Natural killer cell (primary cell): ENCODE measurements around the gene ADCY5. TPM values are rescaled to one million over a fixed set of nuclear protein-coding genes. Genes with fewer than 3 reads are reported as not detected.

Experiments
- ATAC-seq, 3 donors: fragments of 150-1000 bp in 2 of 3; fragments of 200-7000 bp in 1 of 3; cut with Tn5 transposase; 1 replicate in 1 of 3; 2 replicates in 2 of 3; pipeline ENCODE4 v1.10.0; 2021; ENCODE audit warnings: mild to moderate bottlenecking in 2 of 3, moderate library complexity in 2 of 3
- DNase-seq, 2 donors: peaks; one replicate each; pipeline versions ENCODE4 v3.0.0 to v3.0.0-alpha.2; 2013 to 2021; ENCODE audit warnings: mixed read lengths in 1 of 2
- H3K27ac ChIP-seq: one replicate; pipeline ENCODE4 v1.5.1; 2013; ENCODE audit warnings: mild to moderate bottlenecking, low read length
- H3K27me3 ChIP-seq: one replicate; pipeline ENCODE4 v1.6.1; 2013; ENCODE audit warnings: low read length; ENCODE audit not compliant: control insufficient read depth, insufficient read depth
- H3K36me3 ChIP-seq: one replicate; pipeline ENCODE4 v1.6.1; 2013; ENCODE audit warnings: low read length; ENCODE audit not compliant: control insufficient read depth, insufficient read depth
- H3K4me1 ChIP-seq: one replicate; pipeline ENCODE4 v1.6.1; 2013; ENCODE audit warnings: low read length; ENCODE audit not compliant: control insufficient read depth, insufficient read depth
- H3K4me3 ChIP-seq: one replicate; pipeline ENCODE4 v1.5.1; 2013; ENCODE audit warnings: low read length
- H3K9me3 ChIP-seq: one replicate; pipeline ENCODE4 v1.6.1; 2013; ENCODE audit warnings: low read length; ENCODE audit not compliant: control insufficient read depth, insufficient read depth
- H3K27ac Mint-ChIP-seq, 2 donors: one replicate each; pipeline ENCODE4 v1.8.0; 2022; ENCODE audit warnings: mild to moderate bottlenecking in 2 of 2, mixed read lengths in 2 of 2, moderate library complexity in 1 of 2
- H3K27me3 Mint-ChIP-seq, 2 donors: one replicate each; pipeline ENCODE4 v1.8.0; 2022; ENCODE audit warnings: low read depth in 2 of 2, mixed read lengths in 2 of 2
- H3K36me3 Mint-ChIP-seq: one replicate; pipeline ENCODE4 v1.8.0; 2022; ENCODE audit warnings: mixed read lengths
- H3K4me1 Mint-ChIP-seq, 2 donors: one replicate each; pipeline ENCODE4 v1.8.0; 2022; ENCODE audit warnings: mixed read lengths in 2 of 2
- H3K4me3 Mint-ChIP-seq: one replicate; pipeline ENCODE4 v1.8.0; 2022; ENCODE audit warnings: mild to moderate bottlenecking, moderate library complexity, mixed read lengths
- H3K9me3 Mint-ChIP-seq, 2 donors: one replicate each; pipeline ENCODE4 v1.8.0; 2022; ENCODE audit warnings: mixed read lengths in 2 of 2
- WGBS: methylation state at CpG from one replicate; pipeline ENCODE4 v1.1.7; 2013; ENCODE audit warnings: missing lambda C conversion rate; ENCODE audit not compliant: insufficient coverage; 5-methylcytosine and 5-hydroxymethylcytosine counted together
- intact Hi-C: fragments of 100-400 bp; cut with micrococcal nuclease; formaldehyde crosslinking; loops from one replicate; pipeline ENCODE4 v1.14.2; 2022
- total RNA-seq, 4 donors: library from RNA; stranded (reverse); fragments of 120-200 nt in 1 of 4; gene quantifications; one replicate each; pipeline versions ENCODE4 v1.2.3 to v1.2.4, GENCODE V29; 2013 to 2022
- TF ChIP-seq, protein P1 (sequence below): fragments of 200-600 bp; IDR thresholded peaks from one replicate; pipeline ENCODE4 v1.8.0; 2022; ENCODE audit warnings: antibody characterized with exemption

ADCY5 gene
- total RNA-seq, 3 donors from 2014 or later (not counting 1 experiment from before 2014, with no cell fraction given): not detected

DNA sequence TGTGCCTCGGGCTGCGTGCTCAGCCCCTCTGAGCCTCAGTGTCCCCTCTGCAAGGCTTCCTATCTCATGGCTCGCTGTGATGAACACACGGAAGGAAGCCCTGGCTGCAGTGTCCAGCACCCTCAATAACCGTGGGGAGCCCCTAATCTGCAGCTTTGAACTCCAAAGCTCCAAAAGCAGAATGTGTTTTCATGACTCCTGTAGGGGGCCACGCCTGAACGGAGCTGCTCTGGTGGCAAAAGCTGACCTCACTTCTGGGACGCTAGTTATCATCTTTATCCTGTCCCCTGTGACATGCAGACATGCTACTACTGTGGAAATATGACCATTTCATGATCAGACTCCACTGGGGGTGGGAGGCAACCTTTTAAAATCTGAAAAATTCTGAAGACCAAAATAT, 148.3 kb downstream of the ADCY5 start:
- H3K36me3 ChIP-seq: no peaks in the 10 kb centered on the region
- H3K36me3 Mint-ChIP-seq: no peaks in the 10 kb centered on the region
- TF ChIP-seq, protein P1, sequence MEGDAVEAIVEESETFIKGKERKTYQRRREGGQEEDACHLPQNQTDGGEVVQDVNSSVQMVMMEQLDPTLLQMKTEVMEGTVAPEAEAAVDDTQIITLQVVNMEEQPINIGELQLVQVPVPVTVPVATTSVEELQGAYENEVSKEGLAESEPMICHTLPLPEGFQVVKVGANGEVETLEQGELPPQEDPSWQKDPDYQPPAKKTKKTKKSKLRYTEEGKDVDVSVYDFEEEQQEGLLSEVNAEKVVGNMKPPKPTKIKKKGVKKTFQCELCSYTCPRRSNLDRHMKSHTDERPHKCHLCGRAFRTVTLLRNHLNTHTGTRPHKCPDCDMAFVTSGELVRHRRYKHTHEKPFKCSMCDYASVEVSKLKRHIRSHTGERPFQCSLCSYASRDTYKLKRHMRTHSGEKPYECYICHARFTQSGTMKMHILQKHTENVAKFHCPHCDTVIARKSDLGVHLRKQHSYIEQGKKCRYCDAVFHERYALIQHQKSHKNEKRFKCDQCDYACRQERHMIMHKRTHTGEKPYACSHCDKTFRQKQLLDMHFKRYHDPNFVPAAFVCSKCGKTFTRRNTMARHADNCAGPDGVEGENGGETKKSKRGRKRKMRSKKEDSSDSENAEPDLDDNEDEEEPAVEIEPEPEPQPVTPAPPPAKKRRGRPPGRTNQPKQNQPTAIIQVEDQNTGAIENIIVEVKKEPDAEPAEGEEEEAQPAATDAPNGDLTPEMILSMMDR: no peak
- DNase-seq (no peak), ATAC-seq (no peak)
- no peak overlapping the region for H3K27ac ChIP-seq
- no peaks in the 10 kb centered on the region for H3K9me3 ChIP-seq
- no peak overlapping the region for H3K27ac Mint-ChIP-seq
- H3K27me3 Mint-ChIP-seq: peaks cover 3 to 6% of the 10 kb centered on the region in 2 donors
- H3K4me1 Mint-ChIP-seq: no peaks in the 10 kb centered on the region
- no peak overlapping the region for H3K4me3 Mint-ChIP-seq
- no peaks in the 10 kb centered on the region for H3K9me3 Mint-ChIP-seq
- intact Hi-C loops: no loop called here
- WGBS: 81% methylated on average over 8 of the region's 8 CpGs
- no peaks in the 10 kb centered on the region for H3K27me3 ChIP-seq
- H3K4me1 ChIP-seq: no peaks in the 10 kb centered on the region
- H3K4me3 ChIP-seq: no peak overlapping the region

DNA sequence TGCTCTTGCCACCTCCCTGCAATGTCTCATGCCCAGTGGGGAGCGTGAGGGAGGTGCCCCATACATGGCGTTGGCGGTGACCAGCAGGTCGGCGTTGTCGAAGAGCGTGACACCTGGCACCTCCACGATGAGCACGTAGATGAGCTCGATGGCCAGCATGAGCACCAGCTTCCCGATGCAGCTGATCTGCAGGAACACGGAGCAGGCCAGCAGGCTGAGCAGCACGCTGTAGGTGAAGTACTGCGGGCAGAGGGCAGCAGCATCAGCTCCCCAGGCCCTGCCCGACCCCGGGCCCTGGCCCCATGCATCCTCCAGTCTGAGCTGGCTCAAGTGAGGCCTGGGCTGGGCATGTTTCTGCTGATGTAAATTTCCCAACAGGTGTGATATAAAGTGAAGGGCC, 148.8 kb downstream of the ADCY5 start:
- Mint-ChIP-seq H3K36me3 (no peaks in the 10 kb centered on the region), H3K4me3 (no peak overlapping the region), H3K27me3 (peaks cover 3 to 6% of the 10 kb centered on the region in 2 donors), H3K27ac (no peak overlapping the region), H3K4me1 (no peaks in the 10 kb centered on the region), H3K9me3 (no peaks in the 10 kb centered on the region)
- ATAC-seq (no peak), DNase-seq (no peak)
- Histone ChIP-seq H3K4me1 (no peaks in the 10 kb centered on the region), H3K9me3 (no peaks in the 10 kb centered on the region), H3K4me3 (no peak overlapping the region), H3K27ac (no peak overlapping the region), H3K27me3 (no peaks in the 10 kb centered on the region), H3K36me3 (no peaks in the 10 kb centered on the region)
- intact Hi-C loops: no loop called here
- TF ChIP-seq, protein P1: no peak
- WGBS: 93% methylated on average over 16 of the region's 16 CpGs

DNA sequence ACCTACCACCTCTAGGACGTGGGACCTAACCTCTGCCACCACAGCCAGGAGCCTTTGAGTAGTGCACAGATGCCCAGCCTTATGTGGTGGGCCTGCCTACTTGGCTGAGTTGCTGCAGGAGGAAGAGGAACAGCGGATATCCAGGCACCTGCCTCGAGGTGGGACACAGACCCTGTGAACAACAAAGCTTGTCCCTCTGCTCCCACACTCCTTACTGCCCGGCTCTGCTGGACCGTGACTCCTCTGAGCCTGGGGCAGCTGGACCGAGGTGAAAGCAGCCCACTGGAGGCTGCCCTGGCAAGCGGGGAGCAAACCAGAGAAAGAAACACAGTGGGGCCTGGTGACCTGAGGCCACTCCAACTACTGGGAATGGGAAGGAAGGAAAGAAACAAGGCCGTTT, 149.3 kb downstream of the ADCY5 start:
- intact Hi-C loops: no loop called here
- WGBS: 69% methylated on average over 8 of the region's 8 CpGs
- Mint-ChIP-seq H3K4me3 (no peak overlapping the region), H3K36me3 (no peaks in the 10 kb centered on the region), H3K27me3 (peaks cover 3 to 6% of the 10 kb centered on the region in 2 donors), H3K4me1 (no peaks in the 10 kb centered on the region), H3K27ac (no peak overlapping the region), H3K9me3 (no peaks in the 10 kb centered on the region)
- DNase-seq: no peak
- Histone ChIP-seq H3K36me3 (no peaks in the 10 kb centered on the region), H3K27ac (no peak overlapping the region), H3K4me3 (no peak overlapping the region), H3K27me3 (no peaks in the 10 kb centered on the region), H3K9me3 (no peaks in the 10 kb centered on the region), H3K4me1 (no peaks in the 10 kb centered on the region)
- no peak for ATAC-seq
- TF ChIP-seq, protein P1: no peak

DNA sequence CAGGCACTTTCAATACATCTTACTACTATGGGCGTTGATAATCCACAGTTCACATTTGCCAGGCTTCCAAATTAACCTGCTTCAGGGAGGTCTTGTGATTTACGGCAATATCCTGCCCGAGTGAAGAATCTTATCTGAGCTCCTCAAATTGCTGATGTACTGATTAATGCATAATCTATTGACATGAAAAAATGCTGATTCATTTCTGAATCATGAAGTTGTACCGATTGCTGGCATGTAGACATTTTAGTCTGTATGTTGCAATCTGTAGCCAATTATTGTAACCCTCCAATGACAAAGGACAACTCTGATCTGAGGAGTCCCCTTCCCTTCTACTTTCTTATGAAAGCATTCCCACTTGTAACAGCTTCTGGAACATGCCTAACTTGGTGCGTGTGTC, 150.0 kb downstream of the ADCY5 start:
- Mint-ChIP-seq H3K36me3 (no peaks in the 10 kb centered on the region), H3K4me3 (no peak overlapping the region), H3K27ac (no peak overlapping the region), H3K4me1 (no peaks in the 10 kb centered on the region), H3K27me3 (peaks cover 3 to 6% of the 10 kb centered on the region in 2 donors), H3K9me3 (no peaks in the 10 kb centered on the region)
- DNase-seq (no peak), ATAC-seq (no peak)
- TF ChIP-seq, protein P1: no peak
- Histone ChIP-seq H3K27ac (no peak overlapping the region), H3K9me3 (no peaks in the 10 kb centered on the region), H3K4me3 (no peak overlapping the region), H3K27me3 (no peaks in the 10 kb centered on the region), H3K36me3 (no peaks in the 10 kb centered on the region), H3K4me1 (no peaks in the 10 kb centered on the region)
- 81% methylated on average over 4 of the region's 5 CpGs for WGBS
- intact Hi-C loops: no loop called here
